Suppressor macrophage treated with lipopolysaccharide for 1 hour (primary cell): ENCODE data around the gene NCOA3.
"Not testable (repeated sequence)": the region's sequence is repeated elsewhere in the genome, so short reads cannot be mapped to it uniquely, and the experiment has no call there.

Source experiments
- DNase-seq, 3 donors: peaks; one replicate each; pipeline ENCODE4 v3.0.0-alpha.2; 2020 to 2022

The NCOA3 gene

GRCh38 chr20:47540443-47541354, 39.0 kb downstream of the NCOA3 start:
- peak; percentile 66 to 87 (median 84) for DNase-seq

GRCh38 chr20:47541355-47541922, 39.8 kb downstream of the NCOA3 start:
- DNase-seq = no peak

GRCh38 chr20:47543006-47543431, 41.3 kb downstream of the NCOA3 start:
- DNase-seq = no peak

- no peak for DNase-seq
Measured at GRCh38 chr20:47544240-47544639, 42.6 kb downstream of the NCOA3 start.

GRCh38 chr20:47544852-47545251, 43.2 kb downstream of the NCOA3 start:
- DNase-seq = no peak

- DNase-seq = no peak
Measured at GRCh38 chr20:47545499-47545898, 43.8 kb downstream of the NCOA3 start.

- DNase-seq = no peak
Measured at GRCh38 chr20:47546184-47547033, 44.7 kb downstream of the NCOA3 start.

- no peak for DNase-seq
Measured at GRCh38 chr20:47547034-47547387, 45.3 kb downstream of the NCOA3 start.

GRCh38 chr20:47549671-47550070, 48.0 kb downstream of the NCOA3 start:
- no peak for DNase-seq

GRCh38 chr20:47551222-47551621, 49.5 kb downstream of the NCOA3 start:
- DNase-seq = no peak

GRCh38 chr20:47551841-47552240, 50.2 kb downstream of the NCOA3 start:
- DNase-seq = no peak

- DNase-seq = no peak
Measured at GRCh38 chr20:47552996-47553395, 51.3 kb downstream of the NCOA3 start.

GRCh38 chr20:47553594-47554235, 52.0 kb downstream of the NCOA3 start:
- not testable (repeated sequence) for DNase-seq

GRCh38 chr20:47554283-47554682, 52.6 kb downstream of the NCOA3 start:
- DNase-seq = not testable (repeated sequence)

GRCh38 chr20:47557218-47557617, 55.5 kb downstream of the NCOA3 start:
- DNase-seq = no peak

- DNase-seq = no peak
Measured at GRCh38 chr20:47557791-47558190, 56.1 kb downstream of the NCOA3 start.

- no peak for DNase-seq
Measured at GRCh38 chr20:47558295-47559066, 56.8 kb downstream of the NCOA3 start.

- no peak for DNase-seq
Measured at GRCh38 chr20:47559141-47559540, 57.5 kb downstream of the NCOA3 start.

GRCh38 chr20:47561180-47561579, 59.5 kb downstream of the NCOA3 start:
- no peak for DNase-seq

- DNase-seq = no peak
Measured at GRCh38 chr20:47561603-47562583, 60.2 kb downstream of the NCOA3 start.

- no peak for DNase-seq
Measured at GRCh38 chr20:47566269-47566668, 64.6 kb downstream of the NCOA3 start.
